ENCODE measurements around the gene ENPP5.
A peak's percentile ranks its signal among the peaks of the same experiment; 100 is the strongest.
"Not testable (repeated sequence)": the region's sequence is repeated elsewhere in the genome, so short reads cannot be mapped to it uniquely, and the experiment has no call there.

ENPP5 gene

GRCh38 chr6:46201702-46202101 is 30.9 kb upstream of the ENPP5 start:
- FAIRE-seq: no peak
- DNase-seq (ENCODE audit: insufficient read length, low spot score): no peak
- TF ChIP-seq POLR2A (IDR thresholded peaks at IDR 0.05; ENCODE audit: low read depth, low read length): no peak

- FAIRE-seq: no peak
- DNase-seq (ENCODE audit: insufficient read length, low spot score): no peak
- TF ChIP-seq POLR2A (IDR thresholded peaks at IDR 0.05; ENCODE audit: low read depth, low read length): no peak
Observed at GRCh38 chr6:46199387-46199786, 28.6 kb upstream of the ENPP5 start.

GRCh38 chr6:46191961-46192360 is 21.2 kb upstream of the ENPP5 start:
- TF ChIP-seq POLR2A (IDR thresholded peaks at IDR 0.05; ENCODE audit: low read depth, low read length): no peak
- DNase-seq (ENCODE audit: insufficient read length, low spot score): no peak
- FAIRE-seq: no peak

- no peak for TF ChIP-seq POLR2A (IDR thresholded peaks at IDR 0.05; ENCODE audit: low read depth, low read length)
Observed at GRCh38 chr6:46190889-46191288, 20.1 kb upstream of the ENPP5 start.

GRCh38 chr6:46189726-46190125 is 18.9 kb upstream of the ENPP5 start:
- FAIRE-seq: no peak

More at GRCh38 chr6:46190889-46191288, 20.1 kb upstream of the ENPP5 start:
- no peak for FAIRE-seq
- no peak for DNase-seq (ENCODE audit: insufficient read length, low spot score)

GRCh38 chr6:46186583-46186982 is 15.8 kb upstream of the ENPP5 start:
- DNase-seq (ENCODE audit: insufficient read length, low spot score) (no peak), FAIRE-seq (no peak)
- no peak for TF ChIP-seq POLR2A (IDR thresholded peaks at IDR 0.05; ENCODE audit: low read depth, low read length)

More at GRCh38 chr6:46189726-46190125, 18.9 kb upstream of the ENPP5 start:
- TF ChIP-seq POLR2A (IDR thresholded peaks at IDR 0.05; ENCODE audit: low read depth, low read length): no peak
- no peak for DNase-seq (ENCODE audit: insufficient read length, low spot score)

- DNase-seq (ENCODE audit: insufficient read length, low spot score): peak; percentile 6
- no peak for TF ChIP-seq POLR2A (IDR thresholded peaks at IDR 0.05; ENCODE audit: low read depth, low read length)
- peak; percentile 65 for FAIRE-seq
Observed at GRCh38 chr6:46184114-46184513, 13.3 kb upstream of the ENPP5 start.

GRCh38 chr6:46175976-46176375 is 5.2 kb upstream of the ENPP5 start:
- TF ChIP-seq POLR2A (IDR thresholded peaks at IDR 0.05; ENCODE audit: low read depth, low read length): no peak
- no peak for DNase-seq (ENCODE audit: insufficient read length, low spot score)
- FAIRE-seq: no peak

- no peak for TF ChIP-seq POLR2A (IDR thresholded peaks at IDR 0.05; ENCODE audit: low read depth, low read length)
- no peak for FAIRE-seq
- no peak for DNase-seq (ENCODE audit: insufficient read length, low spot score)
Observed at GRCh38 chr6:46175446-46175845, 4.7 kb upstream of the ENPP5 start.

- TF ChIP-seq POLR2A (IDR thresholded peaks at IDR 0.05; ENCODE audit: low read depth, low read length): no peak
Observed at GRCh38 chr6:46174904-46175303, 4.1 kb upstream of the ENPP5 start.

GRCh38 chr6:46172176-46172575 is 1.4 kb upstream of the ENPP5 start:
- DNase-seq (ENCODE audit: insufficient read length, low spot score) (no peak), FAIRE-seq (no peak)
- TF ChIP-seq POLR2A (IDR thresholded peaks at IDR 0.05; ENCODE audit: low read depth, low read length): no peak

More at GRCh38 chr6:46174904-46175303, 4.1 kb upstream of the ENPP5 start:
- FAIRE-seq (no peak), DNase-seq (ENCODE audit: insufficient read length, low spot score) (no peak)

- FAIRE-seq (no peak), DNase-seq (ENCODE audit: insufficient read length, low spot score) (no peak)
- TF ChIP-seq POLR2A (IDR thresholded peaks at IDR 0.05; ENCODE audit: low read depth, low read length): no peak
Observed at GRCh38 chr6:46160102-46160501, 10.7 kb downstream of the ENPP5 start.

GRCh38 chr6:46159229-46159628 is 11.6 kb downstream of the ENPP5 start:
- DNase-seq (ENCODE audit: insufficient read length, low spot score) (no peak), FAIRE-seq (no peak)
- no peak for TF ChIP-seq POLR2A (IDR thresholded peaks at IDR 0.05; ENCODE audit: low read depth, low read length)

GRCh38 chr6:46156701-46157100 is 14.1 kb downstream of the ENPP5 start:
- FAIRE-seq (no peak), DNase-seq (ENCODE audit: insufficient read length, low spot score) (no peak)
- no peak for TF ChIP-seq POLR2A (IDR thresholded peaks at IDR 0.05; ENCODE audit: low read depth, low read length)

GRCh38 chr6:46149066-46149465 is 21.7 kb downstream of the ENPP5 start:
- FAIRE-seq; DNase-seq (ENCODE audit: insufficient read length, low spot score): not testable (repeated sequence)

GRCh38 chr6:46144270-46144669 is 26.5 kb downstream of the ENPP5 start:
- DNase-seq (ENCODE audit: insufficient read length, low spot score): no peak
- TF ChIP-seq POLR2A (IDR thresholded peaks at IDR 0.05; ENCODE audit: low read depth, low read length): no peak

More at GRCh38 chr6:46144270-46144669, 26.5 kb downstream of the ENPP5 start:
- no peak for FAIRE-seq

Measured in H54 (cell line).